Activated B cell treated with CpG ODN at 0.5 μM for 24 hours (primary cell): ENCODE results near the gene C9orf40. TPM values are rescaled to one million over a fixed set of nuclear protein-coding genes. Genes with fewer than 3 reads are reported as not detected.
A peak's percentile ranks its signal among the peaks of the same experiment; 100 is the strongest.

ENCODE experiments used
- ATAC-seq: fragments of 200-7000 bp; cut with Tn5 transposase; one replicate; pipeline ENCODE4 v1.10.0; 2021; ENCODE audit warnings: low read depth, mild to moderate bottlenecking, moderate library complexity
- CTCF ChIA-PET: fragments of 350-600 bp; sonication (Branson Sonifier 250); formaldehyde crosslinking; loops from one replicate; lab custom pipeline; 2021; ENCODE audit warnings: antibody characterized with exemption; lab: Charles Lee
- POLR2A ChIA-PET: fragments of 350-600 bp; sonication (Branson Sonifier 250); formaldehyde crosslinking; loops from one replicate; lab custom pipeline; 2021; ENCODE audit warnings: antibody characterized with exemption; lab: Charles Lee
- DNase-seq: peaks from one replicate; pipeline ENCODE4 v3.0.0; 2022
- H3K27ac Mint-ChIP-seq: one replicate; pipeline ENCODE4 v1.8.0; 2020; ENCODE audit warnings: mixed read lengths
- H3K27me3 Mint-ChIP-seq: one replicate; pipeline ENCODE4 v1.8.0; 2021; ENCODE audit warnings: mixed read lengths
- H3K36me3 Mint-ChIP-seq: one replicate; pipeline ENCODE4 v1.8.0; 2021; ENCODE audit warnings: low read depth, mixed read lengths
- H3K4me1 Mint-ChIP-seq: one replicate; pipeline ENCODE4 v1.8.0; 2021; ENCODE audit warnings: mixed read lengths
- H3K4me3 Mint-ChIP-seq: one replicate; pipeline ENCODE4 v1.8.0; 2020; ENCODE audit warnings: mild to moderate bottlenecking, mixed read lengths
- H3K9me3 Mint-ChIP-seq: one replicate; pipeline ENCODE4 v1.8.0; 2020; ENCODE audit warnings: mixed read lengths
- intact Hi-C: fragments of 100-400 bp; cut with micrococcal nuclease; formaldehyde crosslinking; loops from one replicate; pipeline ENCODE4 v1.15.1; 2024
- total RNA-seq: library from RNA; stranded (reverse); gene quantifications from 2 replicates; pipeline ENCODE4 v1.2.3, GENCODE V29; 2022
- TF ChIP-seq, protein P1 (sequence below): fragments of 200-600 bp; IDR thresholded peaks from one replicate; pipeline ENCODE4 v1.8.0; 2022; ENCODE audit warnings: antibody characterized with exemption, mild to moderate bottlenecking

C9orf40 gene
- total RNA-seq, 1 donor from 2014 or later, result 5.7 TPM

DNA sequence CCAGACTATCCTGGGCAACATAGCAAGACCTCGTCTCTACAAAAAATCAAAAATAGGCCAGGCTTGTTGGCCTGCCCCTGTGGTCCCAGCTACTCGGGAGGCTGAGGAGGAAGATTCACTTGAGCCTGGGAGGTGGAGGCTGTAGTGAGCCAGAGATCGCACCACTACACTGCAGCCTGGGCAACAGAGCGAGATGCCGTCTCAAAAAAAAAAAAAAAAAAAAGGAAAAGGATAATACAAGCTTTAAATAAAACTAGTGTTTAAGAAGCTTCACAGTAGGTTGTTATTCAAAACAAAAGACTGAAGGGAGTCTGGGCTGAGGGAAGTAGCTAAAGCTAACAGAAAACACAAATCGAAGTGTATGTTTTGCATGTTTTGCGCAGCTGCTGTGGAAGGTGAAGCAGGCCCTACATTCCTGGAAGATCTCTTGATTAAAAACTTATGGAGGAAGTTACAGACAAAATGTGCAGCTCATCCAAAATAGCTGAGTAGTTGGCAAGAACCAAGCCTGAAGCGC is 581 bp upstream of the C9orf40 start:
- Mint-ChIP-seq H3K4me1 (peaks cover 28% of the 10 kb centered on the region), H3K36me3 (peaks cover 4% of the 10 kb centered on the region), H3K4me3 (peak overlapping the region; percentile 91), H3K9me3 (no peaks in the 10 kb centered on the region), H3K27ac (peak overlapping the region; percentile 95), H3K27me3 (no peaks in the 10 kb centered on the region)
- intact Hi-C loops, result loop anchor here (10.0 kb wide), 2 partner anchors 1442 to 1802 kb away; partner anchors contain the start of gene RFK
- no peak for DNase-seq
- CTCF ChIA-PET, result interaction anchor here (1.6 to 3.1 kb wide), 4 partner anchors 73 to 178 kb away, joined by 5 to 17 read pairs (median 10); partner anchors contain the start of genes CARNMT1, NMRK1 and OSTF1
- ATAC-seq, result no peak
- POLR2A ChIA-PET, result interaction anchor here (1.0 to 4.7 kb wide), 5 partner anchors 74 to 135 kb away, joined by 3 to 45 read pairs (median 8); partner anchors contain the start of genes CARNMT1, NMRK1 and OSTF1
- TF ChIP-seq, protein P1, sequence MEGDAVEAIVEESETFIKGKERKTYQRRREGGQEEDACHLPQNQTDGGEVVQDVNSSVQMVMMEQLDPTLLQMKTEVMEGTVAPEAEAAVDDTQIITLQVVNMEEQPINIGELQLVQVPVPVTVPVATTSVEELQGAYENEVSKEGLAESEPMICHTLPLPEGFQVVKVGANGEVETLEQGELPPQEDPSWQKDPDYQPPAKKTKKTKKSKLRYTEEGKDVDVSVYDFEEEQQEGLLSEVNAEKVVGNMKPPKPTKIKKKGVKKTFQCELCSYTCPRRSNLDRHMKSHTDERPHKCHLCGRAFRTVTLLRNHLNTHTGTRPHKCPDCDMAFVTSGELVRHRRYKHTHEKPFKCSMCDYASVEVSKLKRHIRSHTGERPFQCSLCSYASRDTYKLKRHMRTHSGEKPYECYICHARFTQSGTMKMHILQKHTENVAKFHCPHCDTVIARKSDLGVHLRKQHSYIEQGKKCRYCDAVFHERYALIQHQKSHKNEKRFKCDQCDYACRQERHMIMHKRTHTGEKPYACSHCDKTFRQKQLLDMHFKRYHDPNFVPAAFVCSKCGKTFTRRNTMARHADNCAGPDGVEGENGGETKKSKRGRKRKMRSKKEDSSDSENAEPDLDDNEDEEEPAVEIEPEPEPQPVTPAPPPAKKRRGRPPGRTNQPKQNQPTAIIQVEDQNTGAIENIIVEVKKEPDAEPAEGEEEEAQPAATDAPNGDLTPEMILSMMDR, result no peak

DNA sequence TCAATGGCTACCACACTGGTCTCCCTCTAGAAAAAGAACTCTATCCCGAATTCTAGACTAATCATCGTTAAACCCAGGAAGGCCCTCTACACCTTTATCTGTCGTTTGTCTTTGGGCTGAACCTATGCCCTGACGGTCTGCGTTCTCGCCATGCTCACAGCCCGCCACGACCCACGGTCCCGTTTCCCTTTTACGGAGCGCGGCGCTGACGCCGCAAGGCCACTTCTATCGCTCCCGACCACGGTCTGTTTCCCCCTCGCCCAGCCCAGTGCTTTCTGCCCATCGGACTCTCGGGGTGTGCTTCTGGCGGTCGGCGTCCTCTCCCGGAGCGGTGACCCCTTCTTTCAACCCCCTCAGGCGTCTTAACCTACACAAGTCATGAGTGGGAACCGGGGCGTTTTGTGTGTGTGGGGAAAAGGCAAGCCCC is 974 bp downstream of the C9orf40 start:
- no peaks in the 10 kb centered on the region for H3K9me3 Mint-ChIP-seq
- H3K27me3 Mint-ChIP-seq, result no peaks in the 10 kb centered on the region
- POLR2A ChIA-PET, result interaction anchor here (0.7 to 4.7 kb wide), 6 partner anchors 76 to 178 kb away, joined by 3 to 45 read pairs (median 7); partner anchors contain the start of genes CARNMT1, NMRK1 and OSTF1

DNA sequence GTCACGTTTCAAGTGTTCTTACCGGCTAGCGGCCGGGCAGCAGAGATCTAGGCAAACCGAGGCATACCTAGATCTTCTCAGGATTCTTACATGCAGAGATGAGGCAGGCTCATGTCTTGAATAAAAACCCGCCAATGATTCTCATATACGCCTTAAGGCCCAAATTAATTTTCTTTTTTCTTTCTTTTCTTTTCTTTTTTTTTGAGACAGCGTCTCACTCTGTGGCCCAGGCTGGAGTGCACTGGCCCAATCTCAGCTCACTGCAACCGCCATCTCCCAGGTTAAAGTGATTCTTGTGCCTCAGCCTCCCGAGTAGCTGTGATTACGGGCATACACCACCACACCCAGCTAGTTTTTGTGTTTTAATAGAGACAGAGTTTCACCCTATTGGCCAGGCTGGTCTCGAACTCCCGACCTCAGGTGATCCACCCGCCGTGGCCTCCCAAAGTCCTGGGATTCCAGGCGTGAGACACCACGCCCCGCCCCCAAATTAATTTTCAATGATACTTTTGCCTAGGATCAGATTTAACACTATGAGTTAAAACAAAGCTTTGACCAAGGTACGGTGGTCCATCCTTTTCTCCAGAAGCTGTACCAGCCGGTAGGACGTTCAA is 1.5 kb downstream of the C9orf40 start:
- peak overlapping the region; percentile 93 for H3K27ac Mint-ChIP-seq
- peak overlapping the region; percentile 99 for H3K4me3 Mint-ChIP-seq
- ChIA-PET POLR2A (interaction anchor here (0.6 to 4.7 kb wide), 4 partner anchors 76 to 156 kb away, joined by 3 to 45 read pairs (median 17); partner anchors contain the start of genes CARNMT1, NMRK1 and OSTF1), CTCF (interaction anchor here (1.1 to 3.1 kb wide), 4 partner anchors 125 to 176 kb away, joined by 3 to 17 read pairs (median 4); no protein-coding TSS in a partner anchor)
- intact Hi-C loops, result loop anchor here (10.0 kb wide), 2 partner anchors 1444 to 1804 kb away; partner anchors contain the start of gene RFK
- peaks cover 28% of the 10 kb centered on the region for H3K4me1 Mint-ChIP-seq
- TF ChIP-seq, protein P1, result no peak
- ATAC-seq (no peak), DNase-seq (no peak)
- H3K36me3 Mint-ChIP-seq, result peaks cover 12% of the 10 kb centered on the region
- no peaks in the 10 kb centered on the region for H3K27me3 Mint-ChIP-seq
- H3K9me3 Mint-ChIP-seq, result no peaks in the 10 kb centered on the region

More for the DNA sequence above, 974 bp downstream of the C9orf40 start:
- Mint-ChIP-seq H3K4me1 (peaks cover 28% of the 10 kb centered on the region), H3K27ac (peak overlapping the region; percentile 93), H3K36me3 (peaks cover 11% of the 10 kb centered on the region), H3K4me3 (peak overlapping the region; percentile 99)
- intact Hi-C loops, result loop anchor here (1.0 to 10.0 kb wide), 8 partner anchors 51 to 1803 kb away; partner anchors contain the start of genes CARNMT1, NMRK1, OSTF1 and RFK
- TF ChIP-seq, protein P1, result no peak
- CTCF ChIA-PET, result interaction anchor here (0.6 to 3.1 kb wide), 10 partner anchors 28 to 195 kb away, joined by 3 to 17 read pairs (median 4); partner anchors contain the start of genes CARNMT1, NMRK1 and OSTF1
- ATAC-seq (peak; percentile 35), DNase-seq (peak; percentile 58)

DNA sequence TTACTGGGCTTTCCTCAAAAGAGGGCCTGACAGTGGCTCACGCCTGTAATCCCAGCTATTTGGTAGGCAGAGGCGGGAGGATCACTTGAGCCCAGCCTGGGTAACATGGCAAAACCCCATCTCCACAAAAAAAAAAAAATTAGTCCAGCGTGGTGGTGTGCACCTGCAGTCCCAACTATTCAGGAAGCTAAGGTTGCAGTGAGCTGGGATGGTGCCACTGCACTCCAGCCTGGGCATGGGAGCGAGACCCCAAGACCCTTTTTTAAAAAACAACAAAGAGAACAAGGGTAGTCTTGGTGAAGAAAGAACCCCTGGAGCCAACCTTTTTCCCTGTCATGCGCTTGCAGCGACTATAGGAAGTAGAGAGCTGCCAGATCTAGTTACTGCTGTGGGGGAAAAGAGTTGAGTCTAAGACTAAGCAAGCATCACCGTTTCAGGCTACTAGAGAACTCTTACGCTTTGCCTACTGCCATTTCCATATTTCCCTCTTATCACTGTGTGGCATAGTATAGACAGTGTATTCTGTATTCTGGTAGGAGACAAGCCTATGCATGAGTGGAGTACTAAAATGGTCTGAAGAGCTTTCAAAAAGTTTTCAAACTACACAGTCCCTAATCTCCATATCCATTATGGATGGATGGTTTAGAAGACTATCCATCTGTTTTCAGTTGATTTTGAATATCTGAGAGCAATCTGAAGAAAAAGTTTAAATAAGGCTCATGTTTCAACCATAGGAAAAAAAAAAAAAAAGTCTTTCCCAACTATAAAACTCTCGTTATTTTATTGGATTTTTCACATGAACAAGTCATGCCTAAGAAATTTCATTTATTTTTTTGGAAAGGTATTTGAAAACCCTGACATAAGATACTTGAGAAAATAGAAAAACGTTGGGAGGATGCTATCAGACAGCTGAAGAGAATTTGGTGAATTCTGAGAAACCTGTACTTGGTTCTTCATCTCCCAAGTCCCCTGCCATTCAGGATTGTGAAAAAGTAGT is 2.6 kb downstream of the C9orf40 start:
- ATAC-seq (no peak), DNase-seq (no peak)
- H3K4me1 Mint-ChIP-seq, result peaks cover 28% of the 10 kb centered on the region
- CTCF ChIA-PET, result interaction anchor here (1.9 to 3.1 kb wide), 2 partner anchors 173 to 175 kb away, joined by 5 to 17 read pairs; no protein-coding TSS in a partner anchor
- intact Hi-C loops, result loop anchor here (10.0 kb wide), 2 partner anchors 1445 to 1805 kb away; partner anchors contain the start of gene RFK
- POLR2A ChIA-PET, result interaction anchor here (0.6 to 4.7 kb wide), 4 partner anchors 77 to 157 kb away, joined by 3 to 45 read pairs (median 17); partner anchors contain the start of genes CARNMT1, NMRK1 and OSTF1
- no peaks in the 10 kb centered on the region for H3K27me3 Mint-ChIP-seq
- no peak overlapping the region for H3K4me3 Mint-ChIP-seq
- peaks cover 12% of the 10 kb centered on the region for H3K36me3 Mint-ChIP-seq
- TF ChIP-seq, protein P1, result no peak
- H3K27ac Mint-ChIP-seq, result no peak overlapping the region
- H3K9me3 Mint-ChIP-seq, result no peaks in the 10 kb centered on the region
